ENCODE measurements around the gene ADAM33. TPM values are rescaled to one million over a fixed set of nuclear protein-coding genes. Genes with fewer than 3 reads are reported as not detected.

ADAM33 gene
- total and polyA plus RNA-seq, 2 of the 13 experiments (the other 11 are each of a cell fraction or from before 2014, with no cell fraction given) = not detected

- TF ChIP-seq PCBP2 (optimal IDR thresholded peaks at IDR 0.05; ENCODE audit: low read depth, low read length, poor library complexity, severe bottlenecking) = no peak
- no peak for TF ChIP-seq NKX3-1 (CRISPR knock-in tag; IDR thresholded peaks at IDR 0.05)
- TF ChIP-seq ZNF768 (CRISPR knock-in tag; IDR thresholded peaks at IDR 0.05) = peak; percentile 88
- no peak for TF ChIP-seq ZNF281 (CRISPR knock-in tag; IDR thresholded peaks at IDR 0.05; ENCODE audit: borderline replicate concordance)
- no peak for TF ChIP-seq ZBTB3 (CRISPR knock-in tag; IDR thresholded peaks at IDR 0.05; ENCODE audit: borderline replicate concordance, low read depth)
- no peak for TF ChIP-seq MXD4 (CRISPR knock-in tag; IDR thresholded peaks at IDR 0.05)
- peak; percentile 97 for TF ChIP-seq ZNF800 (CRISPR knock-in tag; IDR thresholded peaks at IDR 0.05)
- TF ChIP-seq RFX5 (IDR thresholded peaks at IDR 0.05; ENCODE audit: low read depth, low read length) = no peak
- TF ChIP-seq ZNF737 (CRISPR knock-in tag; IDR thresholded peaks at IDR 0.05; ENCODE audit: borderline replicate concordance) = no peak
- TF ChIP-seq ZNF562 (CRISPR knock-in tag; IDR thresholded peaks at IDR 0.05; ENCODE audit: borderline replicate concordance) = no peak
- no peak for TF ChIP-seq MXD3 (CRISPR knock-in tag; IDR thresholded peaks at IDR 0.05)
- no peak for TF ChIP-seq MTA1 (CRISPR knock-in tag; IDR thresholded peaks at IDR 0.05; ENCODE audit: borderline replicate concordance)
- TF ChIP-seq PLRG1 (conservative IDR thresholded peaks at IDR 0.05) = no peak
- no peak for TF ChIP-seq CEBPG (CRISPR knock-in tag; IDR thresholded peaks at IDR 0.05)
- TF ChIP-seq MNT (IDR thresholded peaks at IDR 0.05) = no peak
- peak; percentile 59 for TF ChIP-seq HNRNPLL (IDR thresholded peaks at IDR 0.05; ENCODE audit: low read depth, low read length, poor library complexity, severe bottlenecking)
- no peak for TF ChIP-seq ZGPAT (CRISPR knock-in tag; IDR thresholded peaks at IDR 0.05)
- TF ChIP-seq GATA4 (IDR thresholded peaks at IDR 0.05; ENCODE audit: borderline replicate concordance, low read depth) = no peak
- TF ChIP-seq ZNF224 (CRISPR knock-in tag; IDR thresholded peaks at IDR 0.05) = no peak
- no peak for TF ChIP-seq SNAPC5 (CRISPR knock-in tag; IDR thresholded peaks at IDR 0.05; ENCODE audit: borderline replicate concordance)
- no peak for TF ChIP-seq ZNF331 (CRISPR knock-in tag; IDR thresholded peaks at IDR 0.05)
- TF ChIP-seq ZNF296 (CRISPR knock-in tag; conservative IDR thresholded peaks at IDR 0.05) = no peak
Observed at GRCh38 chr20:3672547-3673171, 9.2 kb downstream of the ADAM33 start (continued).
